Lung microvascular endothelial cell (primary cell): Measurements from ENCODE around the gene GAN. TPM values are rescaled to one million over a fixed set of nuclear protein-coding genes. Genes with fewer than 3 reads are reported as not detected.
A peak's percentile ranks its signal among the peaks of the same experiment; 100 is the strongest.
"Not testable (repeated sequence)": the region's sequence is repeated elsewhere in the genome, so short reads cannot be mapped to it uniquely, and the experiment has no call there.

Experiments used
- DNase-seq, 2 donors: peaks; one replicate each; pipeline versions ENCODE4 v3.0.0 to v3.0.0-alpha.2; 2010; ENCODE audit warnings: low read depth in 2 of 2
- total RNA-seq: library from RNA; depleted of rRNA; stranded (reverse); fragments of >200 nt; gene quantifications from 2 replicates; pipeline ENCODE4 v1.2.1, GENCODE V29; 2014

Gene GAN
- total RNA-seq, 1 donor from 2014 or later = 5.0 TPM

DNA sequence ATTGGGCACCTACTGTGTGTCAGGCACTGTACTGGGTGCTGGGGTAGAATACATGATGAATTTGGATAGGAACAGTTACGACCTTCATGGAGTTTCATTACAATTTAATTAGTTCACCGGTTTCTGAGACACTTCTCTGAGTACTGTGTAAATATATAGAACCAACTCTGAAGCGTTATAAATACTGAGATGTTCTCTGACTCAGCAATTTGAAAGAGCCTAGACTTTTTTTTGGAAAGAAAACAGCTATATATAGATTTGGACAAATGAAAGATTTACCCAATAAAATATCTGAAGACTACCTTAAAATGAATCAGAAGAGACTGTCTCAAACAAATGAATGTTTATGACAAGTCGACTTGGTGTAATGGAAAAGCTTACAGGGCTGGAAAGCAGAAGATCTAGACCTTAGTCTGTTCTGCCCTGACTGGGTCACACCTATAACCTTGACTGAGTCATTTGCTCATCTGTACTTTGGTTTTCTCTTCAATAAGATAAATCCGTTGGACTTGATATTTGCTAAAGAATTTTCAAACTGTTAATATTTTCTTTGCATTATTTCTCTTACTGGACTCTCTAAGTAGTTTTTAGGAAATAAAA lies 4.6 kb upstream of the GAN start:
- no peak for DNase-seq

DNA sequence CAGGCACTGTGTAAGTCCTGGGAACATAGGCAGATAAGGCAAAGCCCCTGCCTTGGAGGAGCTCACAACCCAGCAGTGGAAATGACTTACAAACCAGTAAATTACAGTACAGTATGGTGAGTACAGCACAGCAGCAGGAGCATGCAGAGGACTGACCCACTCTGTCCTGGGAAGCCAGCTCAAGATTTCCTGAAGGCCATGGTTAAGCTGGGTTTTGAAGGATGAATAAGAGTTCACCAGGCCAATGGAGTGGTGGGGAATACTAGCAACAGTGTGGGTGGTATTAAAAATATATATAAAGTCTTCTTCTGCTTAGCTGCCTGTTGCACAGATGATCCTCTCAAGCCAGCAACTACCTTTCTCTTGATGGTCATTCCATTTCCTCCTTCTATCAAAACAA lies 3.0 kb upstream of the GAN start:
- no peak for DNase-seq

DNA sequence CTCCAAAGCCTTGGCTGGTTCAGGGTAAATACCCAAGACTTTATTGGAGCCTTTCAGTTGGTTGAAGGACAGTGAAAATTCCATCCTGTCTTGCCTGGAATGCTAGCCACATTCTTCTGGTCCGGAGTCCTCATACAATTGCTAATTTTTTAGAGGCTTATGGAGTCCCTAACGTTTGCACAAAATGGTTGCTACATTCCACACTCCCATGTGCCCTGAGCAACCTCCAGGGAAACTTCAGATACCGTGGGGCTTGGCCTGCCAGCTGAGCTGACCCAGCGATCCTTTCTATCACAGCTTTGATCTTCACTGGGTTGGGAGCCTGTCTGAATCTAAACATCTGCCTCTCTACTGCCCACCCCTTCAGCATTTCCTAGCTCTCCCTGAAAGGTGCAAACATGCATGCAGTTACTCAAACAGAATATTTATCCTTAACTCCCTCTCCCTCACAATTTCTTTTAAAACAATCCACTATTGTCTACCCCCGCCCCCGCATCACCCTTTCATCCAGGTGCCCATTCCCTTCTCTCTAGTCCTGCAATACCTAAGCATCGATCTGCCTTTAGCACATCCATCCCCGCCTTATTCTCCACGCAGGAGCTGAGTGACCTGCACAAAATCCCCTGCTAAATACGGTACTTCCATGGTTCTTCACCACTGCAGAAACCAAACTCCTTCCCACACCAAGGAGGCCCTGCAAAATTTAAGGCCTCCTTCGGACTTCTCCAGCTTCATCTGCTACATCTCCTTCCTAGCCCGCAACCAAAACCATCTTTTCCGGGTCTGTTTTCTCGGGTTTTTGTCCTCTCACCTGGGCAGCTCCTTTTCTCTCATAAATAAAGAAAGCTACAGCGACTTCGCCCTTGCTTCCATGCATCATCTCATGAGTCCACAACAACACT lies 810 bp upstream of the GAN start:
- no peak for DNase-seq

DNA sequence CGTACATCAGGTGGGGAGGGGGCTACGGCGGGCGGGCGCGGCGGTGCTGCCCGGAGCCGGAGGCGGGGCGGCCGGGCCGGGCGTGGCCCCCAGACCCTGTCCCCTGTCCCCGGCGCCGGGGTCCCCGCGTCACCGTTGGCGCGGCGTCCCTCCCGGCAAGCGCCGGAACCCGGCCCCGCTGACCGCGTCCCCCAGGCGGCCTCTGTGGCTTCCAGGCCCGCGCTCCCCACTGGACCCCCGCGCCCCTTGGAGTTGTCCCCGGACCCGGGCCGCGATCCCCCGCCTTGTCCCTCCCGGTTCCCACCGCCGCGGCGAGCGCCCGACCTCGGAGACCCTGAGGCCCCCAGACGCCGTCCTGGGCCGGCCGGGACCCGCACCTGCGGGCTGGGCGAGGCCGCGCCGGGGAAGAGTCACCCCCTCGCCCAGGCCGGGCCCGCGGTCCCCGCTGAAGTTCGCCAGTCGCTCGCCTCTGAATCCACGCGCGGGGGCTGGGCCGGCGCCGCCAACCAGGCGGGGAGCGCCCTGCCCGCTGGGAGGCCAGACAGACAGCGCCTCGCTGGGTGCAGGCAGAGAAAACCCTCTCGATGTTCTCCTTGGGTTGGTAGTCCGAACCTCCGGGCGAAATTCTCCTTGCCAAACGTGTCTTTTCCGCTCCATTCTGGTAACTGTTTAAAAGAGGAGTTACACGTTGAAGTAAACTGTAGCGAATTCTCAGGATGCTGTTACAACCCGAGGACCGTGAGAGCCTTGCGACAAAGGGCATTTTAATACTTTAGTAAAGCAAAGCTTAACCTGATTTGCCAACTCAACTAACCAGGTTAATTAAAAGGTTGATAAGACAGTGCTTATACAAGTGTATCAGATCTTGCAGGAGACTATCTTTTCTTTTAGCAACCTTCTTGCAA lies 761 bp downstream of the GAN start:
- DNase-seq = peak; percentile 66

DNA sequence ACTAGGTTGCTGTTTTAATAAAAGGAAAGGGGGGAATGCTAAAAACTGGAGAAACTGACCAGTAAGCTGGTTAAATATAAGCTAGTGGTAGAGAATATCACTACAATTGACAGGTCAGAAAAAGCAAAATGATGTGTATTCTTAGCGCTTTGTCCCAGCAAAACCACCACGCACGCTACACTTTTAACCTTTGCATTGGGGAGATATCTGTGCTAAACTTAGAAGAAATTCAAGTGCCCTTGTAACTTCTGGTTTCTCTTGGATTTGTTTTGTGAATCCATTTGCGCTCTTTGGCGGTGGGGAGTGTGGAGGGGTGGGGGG lies 1.4 kb downstream of the GAN start:
- DNase-seq = no peak

DNA sequence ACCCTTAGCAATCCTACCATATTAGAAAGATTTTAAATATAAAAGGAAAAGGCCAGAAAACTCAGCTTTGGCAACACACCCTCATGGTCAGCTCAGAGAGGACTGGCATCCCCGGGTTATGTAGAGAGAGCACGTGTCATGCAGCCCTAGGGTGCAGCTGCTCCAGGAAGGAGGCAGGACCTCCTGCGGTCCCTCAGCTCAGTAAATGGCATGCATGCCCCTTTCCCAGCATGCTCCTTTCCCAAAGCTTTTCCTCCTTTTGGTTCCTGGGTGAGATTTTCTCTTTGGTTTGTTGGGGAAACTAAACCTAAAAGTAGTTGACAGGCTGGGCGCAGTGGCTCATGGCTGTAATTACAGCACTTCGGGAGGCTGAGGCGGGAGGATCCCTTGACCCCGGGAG lies 3.9 kb downstream of the GAN start:
- no peak for DNase-seq

DNA sequence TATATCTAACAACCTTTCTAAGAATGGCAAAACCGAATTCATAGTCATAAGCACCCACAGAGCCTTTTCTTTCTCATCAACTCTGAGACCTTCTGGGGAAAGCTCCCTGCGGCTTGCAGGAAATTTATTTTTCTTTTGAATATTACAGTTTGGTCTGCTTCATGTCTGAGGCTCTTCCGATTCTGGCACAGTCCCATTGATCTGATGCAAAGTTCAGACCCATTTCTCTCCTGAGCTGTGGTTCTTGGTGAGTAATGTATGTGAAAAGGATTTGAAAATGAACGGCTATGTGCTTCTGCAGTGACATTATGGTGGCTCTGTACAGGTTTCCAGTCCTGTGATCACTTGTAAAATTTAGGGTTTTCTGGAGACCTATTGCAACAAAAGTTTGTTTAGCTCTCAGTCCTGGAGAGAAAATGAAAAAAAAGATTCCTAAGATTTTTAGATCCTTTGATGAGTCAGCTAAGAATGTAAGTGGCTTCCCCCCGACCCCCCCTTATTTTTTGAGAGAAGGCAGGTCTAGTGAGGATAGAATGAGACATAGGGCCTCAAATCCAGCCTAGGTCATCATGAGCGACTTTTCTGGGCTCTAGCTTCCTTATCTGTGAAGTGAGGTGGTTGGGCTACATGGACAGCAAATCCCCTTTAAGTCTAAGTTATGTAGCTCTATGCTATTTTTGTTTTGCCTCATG lies 4.6 kb downstream of the GAN start:
- peak in 1 of 2 donors; percentile 34 for DNase-seq

DNA sequence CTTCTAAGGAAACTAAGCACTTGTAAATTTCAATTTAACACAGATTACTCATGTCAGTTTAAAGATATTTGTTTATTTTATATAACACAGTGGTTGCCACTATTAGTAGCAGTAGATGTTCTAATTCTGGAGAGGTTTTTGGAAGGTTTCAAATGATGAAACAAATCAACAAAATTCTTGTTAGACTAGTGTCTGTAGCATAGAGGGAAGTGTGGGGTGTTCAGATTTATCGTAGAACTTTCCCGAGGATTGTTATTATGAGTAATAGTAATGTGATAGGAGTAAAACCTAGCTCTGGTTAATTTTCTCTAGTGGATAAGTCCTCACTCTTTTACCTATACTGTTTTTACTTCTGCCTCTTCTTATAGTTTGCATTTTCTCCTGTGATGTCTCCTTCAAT lies 6.3 kb downstream of the GAN start:
- no peak for DNase-seq

DNA sequence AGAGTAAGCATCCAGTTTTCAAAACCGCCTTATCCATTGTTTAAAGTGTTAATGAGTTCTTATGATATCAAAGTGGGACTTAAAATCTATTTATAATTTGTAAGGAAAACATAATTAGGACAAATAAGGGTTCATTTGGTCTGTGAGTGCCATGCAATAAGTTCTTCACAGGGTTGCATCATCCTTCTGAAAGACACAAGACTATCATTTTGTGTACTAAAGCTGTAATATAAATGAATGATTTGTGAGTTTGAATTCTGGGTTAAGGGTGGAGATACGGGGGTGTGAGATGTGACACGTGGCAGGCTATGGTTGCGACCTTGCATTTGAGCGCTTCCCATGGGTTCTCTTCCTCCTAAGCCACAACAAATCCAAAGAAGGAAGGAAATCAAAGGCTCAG lies 6.8 kb downstream of the GAN start:
- no peak for DNase-seq

DNA sequence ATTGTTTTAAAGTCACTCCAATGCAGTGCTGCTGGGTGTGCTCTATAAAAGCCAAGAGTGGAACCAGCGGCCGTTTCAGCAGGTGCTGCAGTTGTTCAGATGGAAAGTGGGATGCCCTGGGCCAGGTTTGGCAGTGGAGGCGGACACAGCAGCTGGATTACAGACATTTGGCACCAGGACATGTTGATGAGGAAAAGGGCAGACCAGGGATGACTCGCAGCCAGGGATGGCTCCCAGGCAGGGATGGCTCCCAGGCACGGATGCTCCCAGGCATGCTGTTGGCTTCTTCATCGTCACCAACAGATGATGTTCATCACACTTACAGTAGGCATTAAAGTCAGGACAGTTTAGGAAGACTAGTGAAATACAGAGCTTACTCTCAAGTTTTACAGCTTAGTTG lies 10.0 kb downstream of the GAN start:
- DNase-seq = no peak

DNA sequence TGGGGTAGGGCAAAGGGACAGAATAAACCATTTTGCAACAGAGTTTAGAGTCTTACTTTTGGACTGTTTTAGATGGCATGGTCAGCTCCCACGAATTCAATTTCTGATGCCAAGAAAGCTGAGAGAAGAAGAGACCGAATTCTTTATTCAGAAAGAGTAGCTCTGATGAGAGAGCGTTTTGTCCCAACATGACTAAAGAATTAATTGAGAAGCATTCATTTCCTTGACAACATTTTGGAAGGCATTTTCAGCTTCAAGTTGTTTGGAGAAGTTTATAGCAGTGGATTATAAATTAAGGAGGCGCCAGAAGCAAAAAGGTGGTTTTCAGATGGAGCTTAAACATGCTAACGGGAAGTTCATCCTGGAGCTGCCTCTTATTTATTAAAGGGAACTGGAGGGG lies 12.2 kb downstream of the GAN start:
- no peak for DNase-seq

DNA sequence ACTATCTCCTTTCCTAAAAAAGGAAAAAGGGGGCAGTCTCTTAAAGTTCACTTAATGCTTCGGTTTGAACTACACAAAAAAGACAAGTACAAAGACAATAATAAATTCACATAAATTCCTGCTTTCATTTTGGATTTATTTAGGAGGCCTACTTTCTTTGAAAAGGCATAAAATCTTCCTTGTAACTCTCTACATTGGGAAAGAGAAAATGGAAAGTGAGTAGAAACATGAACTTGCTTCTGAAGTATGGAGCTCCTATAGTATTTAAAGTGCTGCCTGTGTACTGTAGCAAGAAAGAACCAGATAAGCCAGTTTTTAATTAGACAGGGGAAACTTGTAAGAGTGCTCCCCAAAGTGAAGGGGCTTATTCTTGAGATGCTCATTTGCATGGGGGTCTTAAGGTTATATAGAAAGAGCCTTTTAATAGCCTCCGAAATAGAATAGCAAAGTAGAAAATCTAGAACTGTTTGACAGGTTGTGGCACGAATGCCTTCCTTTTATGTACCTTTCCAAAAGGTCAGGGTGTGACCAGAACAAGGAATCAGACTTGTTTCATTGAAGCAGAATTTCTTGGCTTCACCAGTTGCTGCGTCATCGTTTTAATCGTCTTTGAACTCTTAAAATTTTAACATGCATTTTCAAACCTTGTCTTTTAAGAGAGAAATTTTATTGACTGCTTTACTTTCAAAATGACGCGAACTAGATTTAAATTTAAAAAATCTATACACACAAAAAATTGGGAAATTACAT lies 12.9 kb downstream of the GAN start:
- DNase-seq = no peak

DNA sequence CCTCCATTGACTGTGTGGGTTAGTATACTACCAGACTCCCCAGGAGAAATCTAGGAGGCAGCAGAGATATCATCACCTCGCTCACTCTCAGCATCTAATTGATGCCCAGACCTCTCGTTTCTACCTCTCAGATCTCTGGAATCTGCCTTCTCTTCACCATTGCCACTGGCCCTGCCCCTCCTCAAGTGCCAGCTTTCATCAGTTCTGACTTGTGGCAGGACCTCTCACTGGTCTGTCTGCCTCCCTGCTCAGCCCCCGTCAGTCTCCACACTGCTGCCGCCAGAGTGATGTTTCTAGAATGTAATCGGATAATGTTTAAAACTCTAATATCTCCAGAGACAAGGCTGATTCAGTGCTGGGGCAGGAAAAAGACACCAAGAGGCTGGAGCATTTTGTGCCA lies 15.2 kb downstream of the GAN start:
- DNase-seq = no peak

DNA sequence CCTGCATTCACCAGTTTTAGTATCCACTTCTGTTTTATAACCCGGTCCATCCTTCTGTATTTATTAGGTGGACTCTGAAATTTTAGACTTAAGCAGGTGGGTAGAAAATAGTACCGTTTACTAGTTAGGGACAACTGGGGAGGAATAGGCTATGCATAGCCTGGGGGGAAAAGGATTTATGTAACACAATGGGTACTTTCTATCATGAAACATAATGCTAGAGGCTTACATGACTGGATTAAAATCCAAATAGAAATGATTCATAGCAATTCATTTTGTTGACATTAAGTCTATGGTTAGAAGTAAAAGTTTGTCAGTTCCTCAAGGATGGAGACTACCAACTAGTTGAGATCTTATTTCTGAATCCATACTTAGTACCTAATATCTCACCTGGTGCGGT lies 18.6 kb downstream of the GAN start:
- DNase-seq = no peak

DNA sequence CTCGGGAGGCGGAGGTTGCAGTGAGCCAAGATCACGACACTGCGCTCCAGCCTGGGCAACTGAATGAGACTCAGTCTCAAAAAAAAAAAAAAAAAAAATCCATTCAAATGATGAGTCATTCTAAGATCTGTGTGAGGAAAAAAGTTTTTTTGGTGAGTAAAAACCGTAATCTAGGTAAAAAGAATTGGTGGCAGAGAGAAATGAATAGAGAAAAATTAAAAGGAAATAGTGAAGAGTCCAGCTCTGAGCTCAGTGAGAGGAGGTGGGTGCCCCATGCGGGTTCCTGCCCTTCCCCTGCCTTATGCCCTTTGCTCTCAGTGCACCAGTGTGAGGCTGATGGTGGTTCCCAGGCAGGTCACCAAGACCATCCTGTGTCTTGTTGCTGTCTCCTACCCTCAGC lies 20.9 kb downstream of the GAN start:
- no peak for DNase-seq

DNA sequence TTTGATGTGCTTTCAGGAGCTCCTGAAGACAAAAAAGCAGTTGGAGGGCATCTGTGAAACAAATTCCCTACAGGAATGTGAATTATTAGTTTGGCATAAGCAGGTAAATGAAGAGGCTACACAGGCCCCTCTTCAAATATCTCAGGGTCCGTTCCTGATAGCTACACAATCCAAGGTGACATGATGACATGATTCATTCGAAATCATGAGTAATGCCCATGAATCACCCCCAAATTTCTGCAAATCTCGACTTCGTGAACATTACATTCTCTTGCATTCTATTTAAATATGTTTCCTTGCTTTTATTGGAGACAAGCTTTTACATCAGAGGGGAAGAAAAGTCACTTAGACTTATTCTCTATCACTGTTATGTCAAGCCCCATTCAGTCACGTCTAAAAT lies 22.3 kb downstream of the GAN start:
- no peak for DNase-seq

DNA sequence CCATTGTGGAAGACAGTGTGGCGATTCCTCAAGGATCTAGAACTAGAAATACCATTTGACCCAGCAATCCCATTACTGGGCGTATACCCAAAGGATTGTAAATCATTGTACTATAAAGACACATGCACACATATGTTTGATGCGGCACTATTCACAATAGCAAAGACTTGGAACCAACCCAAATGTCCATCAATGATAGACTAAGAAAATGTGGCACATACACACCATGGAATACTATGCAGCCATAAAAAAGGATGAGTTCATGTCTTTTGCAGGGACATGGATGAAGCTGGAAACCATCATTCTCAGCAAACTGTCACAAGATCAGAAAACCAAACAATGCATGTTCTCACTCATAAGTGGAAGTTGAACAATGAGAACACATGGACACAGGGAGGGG lies 30.4 kb downstream of the GAN start:
- DNase-seq = not testable (repeated sequence)

DNA sequence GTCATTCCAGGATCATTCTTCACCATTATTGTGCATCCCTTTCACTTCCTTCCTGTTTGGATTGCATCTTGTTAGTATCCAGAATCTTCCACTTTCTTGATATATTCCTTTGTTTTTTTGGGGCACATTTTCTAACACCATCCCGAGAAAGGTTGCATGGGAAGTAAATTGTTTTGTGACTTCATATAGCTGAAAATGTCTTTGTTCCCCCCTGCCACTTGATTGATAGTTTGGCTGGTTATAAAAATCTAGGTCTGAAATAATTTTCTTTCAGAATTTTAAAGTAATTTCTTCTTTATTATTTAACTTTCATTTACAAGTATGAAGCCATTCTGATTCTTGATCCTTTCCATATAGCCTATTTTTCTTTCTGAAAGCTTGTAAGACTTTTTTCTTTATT lies 32.7 kb downstream of the GAN start:
- no peak for DNase-seq

DNA sequence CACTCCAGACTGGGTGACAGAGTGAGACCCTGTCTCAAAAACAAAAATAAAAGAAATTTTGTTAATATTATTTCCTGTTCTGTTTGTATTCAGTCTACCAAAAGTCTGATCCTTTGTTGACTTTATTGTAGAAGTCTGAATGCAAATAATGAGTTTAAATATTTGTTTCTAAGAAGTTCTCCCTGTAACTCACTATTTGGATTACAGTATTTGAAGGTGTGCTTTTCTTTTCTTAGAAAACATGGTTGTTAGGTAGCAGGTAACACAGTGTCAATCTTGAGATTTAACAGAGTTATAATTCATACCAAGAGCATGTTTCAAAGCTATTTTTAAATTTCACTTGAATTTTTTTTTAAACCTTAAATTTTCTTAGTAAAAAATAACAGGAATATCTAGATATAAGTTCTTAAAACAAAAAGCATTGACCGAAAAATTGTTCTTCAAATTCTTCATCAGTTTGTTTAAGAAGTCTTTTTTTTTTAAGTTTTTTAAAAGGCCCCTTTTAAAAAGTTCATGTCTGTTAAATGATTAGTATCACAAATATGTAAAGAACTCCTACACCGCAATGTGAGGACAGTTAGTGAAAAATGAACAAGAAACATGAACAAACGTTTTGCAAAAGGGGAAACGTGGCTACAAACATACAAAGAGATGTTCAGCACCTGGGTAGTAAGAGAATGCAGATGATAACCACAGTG lies 35.0 kb downstream of the GAN start:
- no peak for DNase-seq

DNA sequence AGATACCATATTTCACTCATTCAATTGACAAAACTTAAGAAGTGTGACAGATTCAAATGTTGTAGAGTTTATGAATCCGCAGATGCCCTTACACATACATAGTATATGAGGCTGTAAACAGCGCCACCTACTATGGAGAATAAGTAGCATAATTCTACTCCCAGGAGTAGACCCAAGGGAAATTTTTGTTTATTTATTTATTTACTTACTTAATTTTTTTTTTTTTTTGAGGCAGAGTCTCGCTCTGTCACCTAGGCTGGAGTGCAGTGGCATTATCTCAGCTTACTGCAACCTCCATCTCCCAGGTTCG lies 35.5 kb downstream of the GAN start:
- peak in 1 of 2 donors; percentile 5 for DNase-seq

DNA sequence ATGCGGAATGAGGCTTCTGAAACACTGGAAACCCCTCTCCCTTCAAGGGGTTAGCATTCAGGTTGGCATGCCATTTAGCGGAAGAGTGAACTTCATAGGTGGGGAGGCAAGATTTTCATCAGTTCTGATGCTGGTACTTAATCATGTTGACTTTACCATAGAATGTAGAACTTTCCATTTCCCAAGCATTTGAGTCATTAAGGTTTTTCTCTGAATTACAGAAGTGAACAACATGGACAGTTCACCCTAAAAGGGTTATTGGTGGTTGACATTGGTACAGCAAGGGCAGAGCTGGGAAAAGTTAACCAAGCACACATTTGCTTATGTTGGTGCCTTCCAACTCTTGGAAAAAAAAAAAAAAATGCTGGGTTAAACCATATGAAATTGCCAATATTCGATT lies 39.1 kb downstream of the GAN start:
- DNase-seq = no peak
